HG03103 (cell line): ENCODE data around the gene FOXP1.
"Not testable (repeated sequence)": the region's sequence is repeated elsewhere in the genome, so short reads cannot be mapped to it uniquely, and the experiment has no call there.

Experiments
- ATAC-seq: cut with Tn5 transposase; IDR thresholded peaks from one replicate; pipeline ENCODE4 v1.9.1; 2021; ENCODE audit warnings: low read depth; ENCODE audit not compliant: unreplicated experiment

FOXP1 gene

GRCh38 chr3:70980646-70981170 lies 602.8 kb downstream of the FOXP1 start:
- ATAC-seq = no peak

DNA sequence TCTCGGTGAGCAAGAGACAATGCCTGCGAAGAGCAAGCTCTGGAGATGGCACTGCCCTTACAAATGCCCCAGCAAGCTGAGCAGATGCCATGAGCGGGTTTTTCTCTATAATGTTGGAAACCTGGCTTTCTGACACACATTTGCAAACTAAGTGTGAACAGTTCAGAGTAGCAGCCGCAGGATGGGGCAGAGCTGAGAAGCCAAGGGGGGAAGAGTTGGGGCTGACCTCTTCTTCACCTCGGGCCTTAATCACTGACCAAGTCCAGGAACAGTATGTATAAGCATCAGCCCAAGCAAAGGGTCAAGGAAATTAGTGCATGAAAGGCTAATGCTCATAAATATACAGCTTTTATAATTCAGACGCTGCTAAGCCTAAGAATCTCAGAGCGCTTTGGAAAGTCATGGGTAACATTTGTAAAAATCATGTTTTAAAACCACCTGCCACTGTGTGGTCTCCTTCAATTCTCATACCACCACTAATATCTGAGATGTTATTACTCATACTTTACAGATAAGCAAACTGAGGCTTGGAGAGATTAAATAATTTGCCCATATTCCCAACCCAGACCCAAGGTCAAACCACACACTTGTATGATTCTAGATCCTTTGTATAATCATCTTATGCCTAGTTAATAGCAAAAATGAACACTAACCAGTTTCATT lies 603.4 kb downstream of the FOXP1 start:
- no peak for ATAC-seq

DNA sequence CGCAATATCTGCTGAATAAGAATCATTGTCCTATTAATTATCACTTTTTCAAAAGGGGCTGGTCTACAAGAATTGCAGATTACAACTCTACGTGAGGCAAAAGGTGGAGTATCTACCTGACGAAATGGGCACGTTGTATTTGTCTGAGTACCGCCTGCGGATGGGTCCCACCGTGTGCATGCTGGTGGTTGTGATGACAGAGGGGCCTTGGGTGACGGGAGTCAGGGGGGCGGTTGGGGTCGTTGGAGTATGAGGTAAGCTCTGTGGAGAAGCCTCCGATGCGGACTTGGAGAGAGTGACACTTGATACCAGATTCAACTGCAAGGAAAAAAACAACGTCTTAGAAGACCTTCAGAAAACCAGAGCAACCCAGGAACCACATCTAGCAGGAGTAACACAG lies 605.8 kb downstream of the FOXP1 start:
- no peak for ATAC-seq

DNA sequence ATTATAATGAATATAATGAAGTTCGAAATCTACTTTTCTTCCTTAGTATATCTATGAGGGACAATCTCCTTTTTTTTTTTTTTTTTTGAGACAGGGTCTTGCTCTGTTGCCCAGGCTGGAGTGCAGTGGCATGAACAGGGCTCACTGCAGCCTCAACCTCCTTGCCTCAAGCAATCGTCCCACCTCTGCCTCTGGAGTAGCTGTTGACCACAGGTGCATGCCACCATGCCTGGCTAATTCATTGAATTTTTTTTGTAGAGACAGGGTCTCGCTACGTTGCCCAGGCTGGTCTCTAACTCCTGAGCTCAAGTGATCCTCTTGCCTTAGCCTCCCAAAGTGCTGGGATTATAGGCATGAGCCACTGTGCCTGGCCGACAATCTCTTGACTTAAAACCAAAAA lies 607.5 kb downstream of the FOXP1 start:
- not testable (repeated sequence) for ATAC-seq

GRCh38 chr3:70974747-70975146 lies 608.8 kb downstream of the FOXP1 start:
- no peak for ATAC-seq

DNA sequence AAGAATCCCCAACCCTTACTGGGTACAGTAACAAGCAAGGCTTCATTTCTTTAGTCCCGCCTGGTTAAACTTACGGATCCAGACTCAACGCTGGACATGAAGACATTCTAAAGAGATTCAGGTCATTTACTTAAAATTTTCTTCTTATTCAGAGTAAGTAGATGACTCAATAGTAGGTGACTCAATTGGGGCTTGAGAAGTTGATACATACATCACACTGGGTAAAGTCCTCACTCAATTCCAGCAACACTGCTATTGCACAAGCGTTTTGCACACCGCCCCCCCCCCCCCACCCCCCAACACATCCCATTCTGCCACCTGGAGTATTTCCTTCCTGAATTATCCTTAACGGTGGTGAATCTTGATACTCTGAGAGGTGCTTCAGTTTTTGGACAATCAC lies 610.0 kb downstream of the FOXP1 start:
- ATAC-seq = no peak

GRCh38 chr3:70972855-70973254 lies 610.7 kb downstream of the FOXP1 start:
- ATAC-seq = no peak

- ATAC-seq = no peak
Observed at GRCh38 chr3:70970952-70971351, 612.6 kb downstream of the FOXP1 start.

DNA sequence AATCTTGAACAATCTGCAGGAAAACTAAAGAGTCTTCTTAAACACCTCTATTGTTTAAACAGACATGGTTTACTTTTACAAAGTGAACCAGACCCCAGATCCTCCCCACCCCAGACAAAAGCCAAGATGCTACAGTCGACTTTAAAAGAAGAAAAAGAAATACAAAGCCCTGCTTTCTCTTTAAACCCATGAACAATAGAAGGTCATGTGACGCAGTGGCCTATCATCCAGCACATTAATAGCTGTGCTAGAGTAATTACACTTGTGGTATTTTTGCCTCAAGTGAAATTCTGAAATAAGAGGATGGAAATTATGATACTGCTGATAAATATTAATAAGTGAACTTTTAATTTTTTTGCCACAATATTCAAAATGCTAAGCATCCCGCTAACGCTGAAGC lies 613.4 kb downstream of the FOXP1 start:
- ATAC-seq = no peak

DNA sequence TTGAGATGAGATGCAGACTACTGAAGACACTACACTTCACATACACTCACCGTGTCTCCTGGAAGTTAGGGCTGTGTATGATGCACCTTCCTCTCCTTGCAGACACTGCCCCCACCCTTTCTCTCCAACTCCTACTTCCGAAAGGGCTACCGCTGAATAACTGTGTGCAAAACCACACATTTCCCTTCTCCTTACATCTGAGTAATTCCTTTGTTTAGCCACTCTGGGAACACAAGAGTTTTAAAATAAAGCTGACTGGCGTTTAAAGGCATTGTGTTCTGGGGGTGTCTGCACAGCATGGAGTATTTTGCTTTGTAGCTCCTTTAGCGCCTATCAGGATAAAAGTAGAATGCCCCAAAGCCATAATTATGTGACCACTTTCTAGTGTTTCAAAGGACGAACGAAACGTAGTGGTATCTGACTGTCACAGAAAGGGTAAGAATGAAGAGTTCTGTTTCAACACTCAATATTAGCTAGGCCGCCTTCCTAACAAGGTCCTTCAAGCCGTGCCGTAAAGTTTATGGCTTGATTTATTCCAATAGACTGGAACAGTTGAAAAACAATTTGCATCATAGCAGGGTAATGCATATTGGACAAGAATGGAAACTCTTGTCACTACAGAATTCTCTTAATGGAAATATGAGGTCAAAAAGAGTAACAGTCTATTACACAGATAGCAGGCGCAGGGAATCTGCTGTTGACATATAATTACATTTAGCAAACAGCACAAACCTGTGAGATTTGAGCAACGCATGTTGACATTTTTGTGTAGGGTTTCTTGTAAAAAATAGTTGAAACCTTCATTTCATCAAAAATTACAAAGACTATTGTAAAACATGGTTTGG lies 619.9 kb downstream of the FOXP1 start:
- ATAC-seq = no peak

GRCh38 chr3:70959506-70960291 lies 623.8 kb downstream of the FOXP1 start:
- ATAC-seq = no peak

DNA sequence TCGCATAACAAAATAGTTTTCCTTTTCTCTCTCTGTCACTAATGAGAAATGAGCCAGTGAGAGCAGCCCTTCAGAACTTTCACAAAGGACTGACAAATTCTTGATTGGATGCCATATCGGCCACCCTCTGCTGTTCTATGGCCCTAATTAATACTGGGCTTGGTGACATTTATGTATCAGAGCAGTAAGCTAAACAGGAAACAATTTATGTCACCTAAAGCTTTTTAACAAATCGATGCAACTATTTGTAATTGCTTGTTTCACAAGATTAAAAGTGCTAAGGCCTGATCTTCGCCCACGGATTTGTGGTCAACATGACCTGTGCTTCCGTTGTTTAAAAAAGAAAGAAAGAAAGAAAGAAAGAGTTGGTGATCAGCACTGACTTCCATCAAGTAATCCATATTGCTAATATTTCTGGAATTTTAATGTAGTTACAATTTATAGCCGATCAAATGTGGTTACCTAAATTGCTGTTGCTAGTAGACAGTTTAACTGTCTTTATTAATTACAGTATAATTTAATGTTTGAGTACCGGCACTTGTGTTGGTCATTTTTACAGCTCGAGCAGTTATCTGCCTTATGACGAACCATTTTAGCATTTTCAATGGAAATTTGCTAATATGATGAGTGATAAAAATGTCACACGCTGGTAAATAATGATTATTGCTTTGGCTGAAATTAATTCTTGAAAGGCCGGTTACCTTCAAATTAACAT lies 631.3 kb downstream of the FOXP1 start:
- no peak for ATAC-seq

DNA sequence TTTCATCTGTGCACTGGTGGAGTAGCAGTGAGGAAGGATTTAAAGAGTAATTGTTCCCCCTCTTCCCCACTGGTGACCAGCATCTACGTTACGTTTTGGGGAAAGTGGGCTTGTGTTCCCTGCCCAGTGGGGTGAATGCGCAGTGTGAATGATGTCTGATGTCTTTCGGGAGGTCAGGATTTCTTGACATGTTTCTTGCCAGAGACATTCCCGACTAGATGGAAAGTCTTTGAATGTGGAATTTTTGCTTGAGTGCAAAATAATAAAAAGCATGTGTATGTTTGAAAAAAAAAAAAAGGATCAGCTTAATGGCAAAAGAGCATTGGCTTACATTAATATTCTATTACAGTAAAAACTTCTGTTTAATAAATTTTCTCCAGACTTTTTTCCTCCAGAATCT lies 632.2 kb downstream of the FOXP1 start:
- no peak for ATAC-seq

DNA sequence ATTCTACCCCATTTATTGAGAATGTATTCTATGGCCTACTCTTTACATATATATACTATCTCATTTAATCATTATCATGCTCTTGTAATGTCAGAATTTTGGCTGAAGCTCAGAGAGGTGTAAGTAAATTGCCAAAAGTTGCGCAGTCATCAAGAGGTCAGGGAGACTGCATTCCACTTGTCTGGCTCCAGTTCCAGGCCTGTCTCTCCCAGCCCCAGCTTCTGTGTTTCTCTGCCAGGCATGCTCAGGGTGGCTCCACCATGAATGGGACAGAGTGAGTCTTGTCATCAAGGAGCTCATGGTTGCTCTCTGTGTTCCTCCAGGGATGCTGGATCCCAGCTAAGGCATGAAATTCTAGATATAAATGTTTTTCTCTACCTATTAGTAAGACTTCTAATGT lies 635.9 kb downstream of the FOXP1 start:
- ATAC-seq = no peak

- ATAC-seq = no peak
Observed at GRCh38 chr3:70943886-70944285, 639.6 kb downstream of the FOXP1 start.

GRCh38 chr3:70933105-70933810 lies 650.3 kb downstream of the FOXP1 start:
- ATAC-seq = no peak

DNA sequence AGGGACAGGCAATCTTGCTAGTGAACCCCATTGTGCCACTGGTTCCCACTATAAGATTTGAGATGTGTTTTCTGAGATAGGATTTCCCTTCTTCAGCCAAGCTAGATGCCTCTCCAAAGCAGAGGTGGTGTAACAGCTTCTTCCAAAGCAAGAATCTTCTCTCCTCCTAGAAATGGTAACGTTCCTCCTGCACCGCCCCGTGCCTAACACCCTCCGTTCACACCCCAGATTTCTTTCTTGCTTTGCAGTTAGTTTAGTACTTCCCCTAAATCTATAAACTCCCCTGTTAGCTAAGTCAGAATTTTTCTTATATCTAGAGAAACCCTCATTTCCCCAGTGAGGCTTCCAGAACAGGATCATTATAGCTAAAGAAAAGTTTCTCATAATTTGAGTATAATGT lies 653.5 kb downstream of the FOXP1 start:
- ATAC-seq = no peak

GRCh38 chr3:70927239-70927638 lies 656.3 kb downstream of the FOXP1 start:
- ATAC-seq = no peak

GRCh38 chr3:70926835-70927234 lies 656.7 kb downstream of the FOXP1 start:
- ATAC-seq = no peak

DNA sequence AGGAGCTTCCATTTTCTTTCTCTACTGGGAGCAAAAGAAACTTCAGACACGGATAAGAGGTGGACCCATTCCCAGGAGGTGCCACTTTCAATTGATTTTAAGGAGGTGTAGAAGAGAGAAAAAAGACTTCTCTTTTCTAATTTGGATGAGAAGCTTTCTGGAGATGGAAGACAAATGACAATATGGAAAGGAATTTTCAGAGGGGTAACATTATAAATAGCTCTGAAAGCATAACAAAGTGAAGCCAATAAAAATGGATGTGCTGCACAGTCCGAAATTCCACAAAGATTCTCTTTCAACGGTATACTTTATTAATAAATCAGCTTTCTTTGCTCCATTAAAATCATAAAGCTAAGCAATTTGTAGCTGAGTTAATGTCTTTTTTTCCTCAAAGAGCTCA lies 663.9 kb downstream of the FOXP1 start:
- ATAC-seq = no peak
